Vagina (tissue), 2 donors: ENCODE data around the gene LUZP1.

Source experiments
- CTCF ChIP-seq, 3 experiments: fragments of 450-650 bp in 2 of 3; fragments of 200-600 bp in 1 of 3; sonication (generic) in 1 of 3; IDR thresholded peaks; one replicate each; pipeline ENCODE4 v1.5.1; 2017 to 2019; ENCODE audit warnings: antibody characterized with exemption in 3 of 3, mild to moderate bottlenecking in 2 of 3, moderate library complexity in 2 of 3
- POLR2A ChIP-seq, 2 donors: fragments of 450-650 bp; IDR thresholded peaks; one replicate each; pipeline ENCODE4 v1.6.1; 2017; ENCODE audit warnings: antibody characterized with exemption in 2 of 2, mild to moderate bottlenecking in 2 of 2, moderate library complexity in 2 of 2

DNA sequence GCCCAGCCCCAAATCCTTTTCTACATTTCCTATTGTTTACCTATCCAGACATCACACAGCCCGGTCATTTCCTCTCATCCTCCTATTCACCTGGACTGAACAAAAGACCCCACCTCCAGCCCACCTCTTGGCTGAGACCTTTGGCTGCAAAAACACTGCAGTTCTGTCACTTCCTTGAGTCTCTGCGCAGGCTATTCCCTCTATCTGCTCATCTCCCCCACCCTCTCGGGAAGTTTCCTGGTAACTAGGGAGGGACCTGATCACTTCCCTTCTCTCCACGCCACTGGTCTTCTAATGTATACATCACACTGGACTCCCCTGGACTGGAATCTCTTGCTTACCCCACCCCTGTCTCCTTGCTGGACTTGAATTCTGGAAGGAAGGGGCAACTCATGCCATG is 43.3 kb upstream of the LUZP1 start:
- no peak for TF ChIP-seq CTCF (IDR thresholded peaks at IDR 0.05)
- TF ChIP-seq POLR2A (IDR thresholded peaks at IDR 0.05), result no peak
